SIG-M5 treated with dmso at 0.1 percent for 504 hours (cell line): ENCODE measurements around the gene CDX1.

Experiments
- DNase-seq: peaks from one replicate; lab custom pipeline; 2025; ENCODE audit not compliant: unreplicated experiment; lab: John Stamatoyannopoulos, UW

Gene CDX1

GRCh38 chr5:150131461-150131860 lies 35.1 kb upstream of the CDX1 start:
- DNase-seq: no peak

DNA sequence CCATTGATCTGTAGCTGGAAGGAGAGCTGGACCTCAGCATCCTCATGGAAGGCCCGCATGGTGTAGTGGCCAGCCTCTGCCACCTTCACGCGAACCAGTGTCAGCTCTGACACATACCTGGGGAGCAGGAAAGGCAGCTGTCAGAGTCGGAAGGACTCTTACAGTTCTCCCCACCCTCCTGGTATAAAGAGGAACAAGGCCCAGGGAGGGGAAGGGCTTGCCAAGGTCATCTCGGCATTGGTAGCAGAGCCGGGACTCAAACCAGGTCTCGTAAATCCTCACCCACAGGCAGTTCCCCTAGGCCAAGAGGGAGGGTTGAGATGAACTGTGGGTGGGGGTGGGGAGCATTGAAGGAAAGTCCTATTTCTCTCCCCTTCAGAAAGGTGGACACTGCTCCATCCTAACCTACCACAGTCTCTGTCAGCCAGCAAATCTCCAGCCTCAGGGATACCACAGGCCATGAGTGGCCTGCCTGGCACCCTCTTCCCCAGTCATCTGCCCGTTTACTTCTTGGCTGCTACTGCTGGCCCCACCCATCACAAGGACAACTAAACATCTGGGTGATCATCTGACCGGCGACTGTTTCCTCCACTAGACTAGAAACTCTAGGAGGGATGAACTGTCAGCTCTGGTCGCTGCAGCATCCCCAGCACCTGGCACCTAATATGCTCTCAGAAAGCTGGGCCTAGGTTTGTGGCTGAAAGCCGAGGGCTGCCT lies 34.4 kb upstream of the CDX1 start:
- DNase-seq: peak; percentile 68

DNA sequence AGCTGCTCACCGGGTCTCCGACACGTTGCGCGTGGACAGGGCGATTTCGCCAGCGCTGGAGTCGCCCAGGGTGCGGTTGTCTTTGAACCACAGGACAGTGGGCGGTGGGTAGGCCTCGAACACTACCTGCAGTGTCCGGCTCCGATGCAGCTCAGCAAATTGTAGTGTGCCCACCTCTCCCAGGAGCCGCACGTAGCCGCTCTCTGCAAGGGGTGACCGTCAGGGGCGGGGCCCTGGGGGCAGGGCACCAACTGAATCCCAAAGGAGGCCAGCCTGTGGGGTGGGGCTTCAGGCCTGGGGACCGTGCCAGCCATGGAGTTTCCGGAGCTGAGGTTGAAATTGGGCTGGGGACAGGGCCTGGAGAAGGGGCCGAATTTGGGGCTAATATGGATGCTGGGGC lies 33.8 kb upstream of the CDX1 start:
- no peak for DNase-seq

- no peak for DNase-seq
These were observed 32.9 kb upstream of the CDX1 start for GRCh38 chr5:150133581-150134197.

DNA sequence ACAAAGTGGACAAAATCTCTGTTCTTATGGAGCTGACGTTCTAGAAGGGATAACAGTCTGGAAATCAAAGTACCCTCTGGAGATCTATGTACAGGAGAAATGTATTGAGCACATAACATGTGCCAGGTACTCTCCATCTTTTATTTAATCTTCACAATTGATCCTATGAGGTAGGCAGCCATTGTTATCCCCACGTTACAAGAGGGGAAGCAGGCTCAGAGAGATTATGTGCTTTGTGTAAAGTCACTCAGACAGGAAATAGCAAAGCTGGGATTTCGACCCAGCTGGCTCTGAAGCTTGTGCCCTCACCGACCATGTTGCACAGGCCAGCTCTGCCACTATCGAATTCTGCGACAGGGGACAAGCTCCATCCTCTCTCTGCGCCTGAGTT lies 32.4 kb upstream of the CDX1 start:
- no peak for DNase-seq

DNA sequence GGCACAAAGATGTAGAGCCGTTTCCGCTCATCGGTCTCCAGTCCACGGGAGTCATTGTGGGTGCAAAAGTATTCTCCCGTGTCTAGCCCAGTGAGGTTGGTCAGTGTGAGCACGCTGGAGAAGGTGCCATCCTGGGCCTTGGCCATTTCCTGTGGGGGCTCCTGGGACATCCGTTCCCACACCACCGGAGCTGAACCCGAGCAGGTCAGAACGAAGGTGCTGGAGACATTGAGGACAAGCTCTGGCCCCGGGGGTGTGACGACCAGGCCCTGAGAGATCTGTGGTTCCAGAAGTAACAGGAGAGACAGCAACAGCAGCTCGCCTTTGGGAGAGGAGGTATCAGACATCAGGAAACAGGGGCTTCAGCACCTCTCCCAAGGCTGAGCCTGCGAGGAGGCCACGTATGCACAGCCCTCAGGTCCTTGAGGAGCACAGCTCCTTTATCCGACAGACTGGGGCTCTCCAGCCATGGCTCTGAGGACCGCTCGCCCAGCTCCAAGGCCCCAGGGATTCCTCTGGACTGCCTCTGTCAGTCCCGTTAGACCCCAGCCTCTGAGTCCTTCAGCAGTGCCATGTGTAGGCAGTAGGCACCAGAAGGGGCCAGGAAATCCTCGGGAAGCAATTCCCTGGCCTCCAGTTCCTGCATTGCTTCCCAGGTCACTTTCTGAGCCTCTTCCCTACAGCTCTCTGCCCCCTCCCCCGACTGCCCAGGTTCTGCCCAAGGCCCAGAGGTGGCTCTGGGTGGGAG lies 30.8 kb upstream of the CDX1 start:
- DNase-seq: no peak

GRCh38 chr5:150136305-150137167 lies 30.0 kb upstream of the CDX1 start:
- DNase-seq: no peak

DNA sequence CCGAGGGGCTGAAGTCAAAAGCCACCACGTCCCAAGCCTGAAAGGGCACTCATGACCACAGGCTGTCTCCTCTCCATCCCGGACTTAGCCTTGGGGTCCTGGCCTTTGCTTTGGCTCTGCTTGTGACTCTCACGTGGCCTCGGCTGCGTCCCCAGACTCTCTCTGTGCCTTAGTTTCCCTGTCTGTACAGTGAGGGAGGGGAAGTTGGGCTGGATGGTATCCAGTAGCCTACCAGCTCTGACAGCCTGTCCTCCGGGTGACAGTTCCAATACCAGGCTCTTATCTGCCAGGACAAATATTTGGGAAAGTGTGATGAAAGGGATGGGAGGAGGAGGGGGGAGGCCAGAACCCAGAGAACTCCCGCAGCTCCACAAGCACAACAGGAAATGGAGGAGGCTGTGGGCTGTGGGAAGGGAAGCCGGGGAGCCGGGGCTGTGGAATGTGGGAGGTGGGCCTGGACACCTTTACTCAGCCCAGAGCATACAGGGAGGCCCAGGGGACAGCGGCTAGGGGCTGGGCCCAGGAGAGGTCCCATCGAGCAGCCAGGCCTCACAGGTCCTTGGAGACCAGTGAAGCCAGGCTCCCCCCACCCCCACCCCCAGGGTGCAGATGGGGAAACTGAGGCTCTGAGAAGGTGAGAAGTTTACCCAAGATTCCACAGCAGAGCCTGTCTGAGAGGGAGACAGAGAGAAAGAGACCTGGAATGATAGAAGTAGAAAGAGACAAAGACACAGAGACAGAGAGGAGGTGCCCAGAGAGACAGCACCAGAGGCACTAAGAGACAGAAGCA lies 29.2 kb upstream of the CDX1 start:
- DNase-seq: no peak

GRCh38 chr5:150137997-150138396 lies 28.6 kb upstream of the CDX1 start:
- no peak for DNase-seq

DNA sequence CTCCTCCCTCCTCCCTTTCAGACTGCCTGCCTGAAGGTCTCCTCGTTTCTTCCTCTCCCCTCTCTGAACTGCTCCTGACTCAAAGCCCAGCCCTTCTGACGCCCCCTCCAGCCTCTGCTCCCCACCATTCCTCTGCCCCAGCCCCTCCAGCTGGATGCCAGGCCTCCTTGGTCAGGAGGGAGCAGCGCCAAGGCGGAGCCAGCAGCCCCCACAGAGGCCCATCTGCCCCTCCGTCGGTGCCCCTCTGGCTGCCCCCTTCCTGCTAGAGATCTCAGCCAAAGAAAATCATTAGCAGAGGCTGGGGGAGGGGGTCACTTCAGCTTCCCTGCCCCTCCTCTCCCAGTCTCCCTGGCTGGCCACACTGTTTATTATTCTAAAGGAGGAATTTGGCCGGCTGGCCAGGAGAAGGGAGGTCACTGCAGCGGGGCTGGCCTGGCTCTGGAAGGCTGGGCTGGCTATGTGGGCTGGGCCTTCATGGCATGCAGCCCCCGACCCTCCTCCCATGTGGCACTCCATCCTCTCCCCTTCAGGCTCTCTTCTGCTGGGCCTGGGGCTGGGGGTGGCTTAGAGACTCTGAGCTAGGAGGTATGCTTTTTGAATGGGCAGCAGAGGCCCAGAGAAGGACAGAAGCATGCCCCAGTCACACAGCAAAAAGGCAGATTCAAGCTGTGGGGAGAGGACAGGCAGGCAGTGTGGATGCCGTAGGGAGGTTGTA lies 27.9 kb upstream of the CDX1 start:
- DNase-seq: no peak

- DNase-seq: no peak
These were observed 27.2 kb upstream of the CDX1 start for GRCh38 chr5:150139334-150139733.

DNA sequence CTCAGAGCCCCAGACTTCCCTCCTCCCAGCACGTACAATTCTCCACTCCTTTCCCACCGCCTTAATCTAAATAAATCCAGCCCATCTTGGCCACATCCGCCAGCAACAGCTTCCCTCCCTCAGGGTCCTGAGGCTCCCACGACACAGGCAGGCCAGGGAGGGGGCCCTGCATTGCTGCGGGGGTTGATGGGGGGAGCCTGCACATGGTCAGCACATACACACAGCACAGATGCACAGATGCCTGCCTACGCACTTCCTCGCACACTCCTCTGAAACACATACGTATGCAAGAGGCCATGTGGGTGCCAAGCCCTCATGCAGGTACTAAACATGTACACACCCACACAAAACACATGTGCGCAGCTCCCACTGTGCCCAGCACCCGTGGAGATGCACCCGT lies 25.7 kb upstream of the CDX1 start:
- DNase-seq: no peak

DNA sequence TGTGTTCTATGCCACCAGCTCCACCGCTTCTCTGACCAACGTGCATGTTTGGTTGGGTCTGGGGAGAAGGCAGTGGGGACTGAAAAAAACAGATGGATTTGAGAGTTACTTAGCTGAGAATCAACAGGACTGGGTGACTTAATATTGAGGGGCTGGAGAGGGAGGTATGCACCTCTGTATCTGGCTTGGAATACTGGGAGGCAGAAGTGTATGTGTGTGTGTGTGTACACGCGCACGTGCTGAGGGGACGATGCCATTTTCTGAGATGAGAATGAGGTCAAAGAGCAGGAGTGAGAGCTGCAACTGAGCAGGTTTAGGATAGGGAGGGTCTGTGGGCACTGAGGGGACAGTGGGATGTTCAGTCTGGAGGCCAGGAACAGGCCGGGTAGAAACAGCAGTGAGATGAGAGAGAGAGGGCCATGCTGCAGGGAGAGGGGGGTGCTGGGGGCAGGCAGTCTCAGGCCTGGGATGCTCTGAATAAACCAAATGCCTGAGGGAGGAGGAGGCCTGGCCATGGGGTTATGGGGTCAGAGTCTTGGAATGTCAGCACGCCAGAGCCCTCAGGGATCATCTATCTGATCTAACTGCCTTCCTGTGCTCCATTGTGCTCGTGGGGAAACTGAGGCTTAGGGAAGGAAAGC lies 24.9 kb upstream of the CDX1 start:
- DNase-seq: no peak

DNA sequence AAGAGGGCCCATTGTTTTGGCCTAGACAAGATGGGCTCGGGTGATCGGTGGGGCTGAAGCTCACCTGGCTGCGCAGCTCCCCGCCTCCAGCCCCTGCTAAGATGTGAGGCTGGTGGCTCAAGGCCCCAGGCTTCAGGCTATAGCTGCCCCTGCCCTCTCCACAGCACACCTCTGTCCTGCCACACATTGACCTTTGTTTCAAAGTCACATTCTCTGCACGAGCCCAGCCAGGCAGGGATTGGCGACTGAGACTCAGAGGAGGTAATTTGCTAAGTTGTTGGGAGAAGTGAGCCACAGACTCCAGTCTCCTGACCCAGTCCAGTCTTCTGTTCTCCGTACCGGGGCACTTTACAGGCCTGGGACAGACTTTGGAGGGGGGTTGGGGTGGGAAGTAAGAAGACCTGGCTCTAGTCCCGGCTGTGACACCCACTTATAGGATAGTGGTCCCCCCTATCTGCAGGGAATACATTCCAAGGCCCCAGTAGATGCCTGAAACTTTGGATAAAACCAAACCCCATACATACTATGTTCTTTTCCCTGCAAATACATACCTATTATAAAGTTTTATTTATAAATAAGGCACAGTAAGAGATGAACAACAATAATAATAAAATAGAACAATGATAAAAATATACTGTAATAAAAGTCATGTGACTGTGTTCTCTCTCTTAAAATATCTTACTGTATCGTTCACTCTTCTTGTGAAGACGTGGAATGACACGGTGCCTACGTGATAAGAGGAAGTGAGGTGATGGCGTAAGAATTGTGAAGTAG lies 24.2 kb upstream of the CDX1 start:
- DNase-seq: peak; percentile 86

DNA sequence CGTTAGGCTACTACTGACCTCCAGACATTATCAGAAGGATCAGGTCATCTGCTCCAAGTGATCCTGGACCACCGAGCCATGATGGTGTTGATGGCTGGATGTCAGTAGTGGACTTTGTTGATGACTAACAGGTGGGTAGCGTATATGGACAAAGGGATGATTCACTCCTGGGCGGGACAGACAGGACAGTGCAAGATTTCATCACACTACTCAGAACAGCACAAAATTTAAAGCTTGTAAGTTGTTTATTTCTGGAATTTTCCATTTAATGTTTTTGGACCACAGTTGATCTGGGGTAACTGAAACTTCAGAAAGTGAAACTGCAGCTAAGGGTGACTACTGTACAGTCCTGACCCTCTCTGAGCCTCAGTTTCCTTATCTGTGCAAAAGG lies 23.6 kb upstream of the CDX1 start:
- peak; percentile 86 for DNase-seq

GRCh38 chr5:150143350-150144245 lies 23.0 kb upstream of the CDX1 start:
- DNase-seq: no peak

- DNase-seq: no peak
These were observed 22.3 kb upstream of the CDX1 start for GRCh38 chr5:150144246-150144801.
